Measurements from ENCODE around the gene FAM124A. TPM values are rescaled to one million over a fixed set of nuclear protein-coding genes. Genes with fewer than 3 reads are reported as not detected.

The FAM124A gene
- total RNA-seq, 3 donors from 2014 or later (not counting 1 experiment from before 2014, with no cell fraction given), result not detected

DNA sequence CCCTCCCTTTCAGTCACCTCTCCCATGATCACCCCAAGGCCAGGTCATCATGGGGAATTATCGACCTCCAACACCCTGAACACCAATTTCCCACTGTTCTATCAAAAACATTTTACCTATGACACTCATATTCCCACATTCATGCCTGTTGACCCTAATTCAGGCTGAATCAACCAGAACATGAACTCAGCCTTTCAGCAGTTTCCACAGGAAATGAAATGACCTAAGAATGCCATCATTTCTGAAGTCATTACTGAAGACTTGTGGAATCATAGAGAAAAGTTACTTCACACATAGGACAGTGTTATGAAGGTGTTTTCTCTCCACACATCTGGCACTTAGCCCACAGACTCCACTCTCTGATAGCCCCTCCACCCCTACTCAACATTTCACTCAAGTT is 29.9 kb upstream of the FAM124A start:
- H3K4me3 Mint-ChIP-seq, result no peak overlapping the region
- WGBS (ENCODE audit: insufficient coverage), result 83% methylated on average over 1 of the region's 1 CpG
- H3K27ac Mint-ChIP-seq, result no peak overlapping the region
- intact Hi-C loops (cut with micrococcal nuclease), result no loop called here
- DNase-seq (no peak), ATAC-seq (no peak)
- no peaks in the 10 kb centered on the region for H3K4me1 Mint-ChIP-seq
- H3K4me3 ChIP-seq (ENCODE audit: low read length), result no peak overlapping the region
- H3K27me3 Mint-ChIP-seq (ENCODE audit: low read depth in 2 of 2), result peaks cover 16 to 24% of the 10 kb centered on the region in 2 donors
- H3K36me3 ChIP-seq (ENCODE audit: control insufficient read depth, insufficient read depth, low read length), result no peaks in the 10 kb centered on the region
- TF ChIP-seq, protein P1, sequence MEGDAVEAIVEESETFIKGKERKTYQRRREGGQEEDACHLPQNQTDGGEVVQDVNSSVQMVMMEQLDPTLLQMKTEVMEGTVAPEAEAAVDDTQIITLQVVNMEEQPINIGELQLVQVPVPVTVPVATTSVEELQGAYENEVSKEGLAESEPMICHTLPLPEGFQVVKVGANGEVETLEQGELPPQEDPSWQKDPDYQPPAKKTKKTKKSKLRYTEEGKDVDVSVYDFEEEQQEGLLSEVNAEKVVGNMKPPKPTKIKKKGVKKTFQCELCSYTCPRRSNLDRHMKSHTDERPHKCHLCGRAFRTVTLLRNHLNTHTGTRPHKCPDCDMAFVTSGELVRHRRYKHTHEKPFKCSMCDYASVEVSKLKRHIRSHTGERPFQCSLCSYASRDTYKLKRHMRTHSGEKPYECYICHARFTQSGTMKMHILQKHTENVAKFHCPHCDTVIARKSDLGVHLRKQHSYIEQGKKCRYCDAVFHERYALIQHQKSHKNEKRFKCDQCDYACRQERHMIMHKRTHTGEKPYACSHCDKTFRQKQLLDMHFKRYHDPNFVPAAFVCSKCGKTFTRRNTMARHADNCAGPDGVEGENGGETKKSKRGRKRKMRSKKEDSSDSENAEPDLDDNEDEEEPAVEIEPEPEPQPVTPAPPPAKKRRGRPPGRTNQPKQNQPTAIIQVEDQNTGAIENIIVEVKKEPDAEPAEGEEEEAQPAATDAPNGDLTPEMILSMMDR (IDR thresholded peaks at IDR 0.05), result no peak
- H3K9me3 ChIP-seq (ENCODE audit: control insufficient read depth, insufficient read depth, low read length), result no peaks in the 10 kb centered on the region
- H3K27me3 ChIP-seq (ENCODE audit: control insufficient read depth, insufficient read depth, low read length), result no peaks in the 10 kb centered on the region
- no peaks in the 10 kb centered on the region for H3K36me3 Mint-ChIP-seq
- H3K4me1 ChIP-seq (ENCODE audit: control insufficient read depth, insufficient read depth, low read length), result no peaks in the 10 kb centered on the region
- H3K9me3 Mint-ChIP-seq, result no peaks in the 10 kb centered on the region
- H3K27ac ChIP-seq (ENCODE audit: low read length), result no peak overlapping the region

DNA sequence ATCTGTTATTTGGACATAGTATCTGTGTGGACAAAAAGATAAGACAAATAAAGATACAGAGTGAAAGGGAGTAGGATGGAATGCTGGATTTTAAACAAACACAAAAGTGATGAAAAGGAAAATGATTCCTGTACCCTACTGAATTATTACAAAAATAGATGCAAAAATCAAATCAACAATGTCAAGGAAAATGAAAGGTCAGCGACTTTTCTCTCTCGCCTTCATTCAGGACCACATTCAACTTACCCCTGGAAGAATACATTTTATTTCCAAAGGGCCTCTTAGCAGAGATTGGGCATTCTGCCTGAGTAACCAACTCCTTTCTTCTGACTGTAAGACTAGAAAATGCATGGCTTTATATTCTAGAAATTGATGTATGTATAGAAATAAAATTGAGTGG is 28.8 kb upstream of the FAM124A start:
- H3K9me3 ChIP-seq (ENCODE audit: control insufficient read depth, insufficient read depth, low read length), result no peaks in the 10 kb centered on the region
- intact Hi-C loops (cut with micrococcal nuclease), result no loop called here
- no peak overlapping the region for H3K27ac ChIP-seq (ENCODE audit: low read length)
- 100% methylated on average over 2 of the region's 2 CpGs for WGBS (ENCODE audit: insufficient coverage)
- no peaks in the 10 kb centered on the region for H3K9me3 Mint-ChIP-seq
- ATAC-seq, result no peak
- H3K27me3 ChIP-seq (ENCODE audit: control insufficient read depth, insufficient read depth, low read length), result no peaks in the 10 kb centered on the region
- no peaks in the 10 kb centered on the region for H3K4me1 ChIP-seq (ENCODE audit: control insufficient read depth, insufficient read depth, low read length)
- no peak overlapping the region for H3K27ac Mint-ChIP-seq
- H3K4me3 Mint-ChIP-seq, result no peak overlapping the region
- H3K4me1 Mint-ChIP-seq, result no peaks in the 10 kb centered on the region
- peaks cover 16 to 24% of the 10 kb centered on the region in 2 donors for H3K27me3 Mint-ChIP-seq (ENCODE audit: low read depth in 2 of 2)
- H3K36me3 Mint-ChIP-seq, result no peaks in the 10 kb centered on the region
- DNase-seq, result no peak
- H3K36me3 ChIP-seq (ENCODE audit: control insufficient read depth, insufficient read depth, low read length), result no peaks in the 10 kb centered on the region
- no peak overlapping the region for H3K4me3 ChIP-seq (ENCODE audit: low read length)
- TF ChIP-seq, protein P1 (IDR thresholded peaks at IDR 0.05), result no peak

DNA sequence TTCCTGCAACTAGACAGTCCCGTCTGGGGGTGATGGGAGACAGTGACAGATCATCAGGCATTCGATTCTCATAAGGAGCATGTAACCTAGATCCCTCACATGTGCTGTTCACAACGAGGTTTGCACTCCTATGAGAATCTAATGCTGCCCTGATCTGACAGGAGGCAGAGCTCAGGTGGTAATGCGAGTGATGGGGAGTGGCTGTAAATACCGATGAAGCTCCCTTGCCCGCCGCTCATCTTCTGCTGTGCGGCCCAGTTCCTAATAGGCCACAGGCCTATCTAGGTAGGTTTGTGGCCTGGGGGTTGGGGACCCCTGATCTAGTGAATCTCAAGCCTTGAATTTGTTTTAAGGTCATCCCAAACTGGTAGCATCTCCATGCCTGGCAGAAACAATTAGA is 27.3 kb upstream of the FAM124A start:
- Mint-ChIP-seq H3K36me3 (no peaks in the 10 kb centered on the region), H3K4me1 (no peaks in the 10 kb centered on the region), H3K27ac (no peak overlapping the region), H3K27me3 (ENCODE audit: low read depth in 2 of 2) (peaks cover 15 to 19% of the 10 kb centered on the region in 2 donors), H3K9me3 (peaks cover 0 to 4% of the 10 kb centered on the region in 2 donors), H3K4me3 (no peak overlapping the region)
- Histone ChIP-seq H3K27ac (ENCODE audit: low read length) (no peak overlapping the region), H3K27me3 (ENCODE audit: control insufficient read depth, insufficient read depth, low read length) (no peaks in the 10 kb centered on the region), H3K4me1 (ENCODE audit: control insufficient read depth, insufficient read depth, low read length) (no peaks in the 10 kb centered on the region), H3K4me3 (ENCODE audit: low read length) (no peak overlapping the region), H3K9me3 (ENCODE audit: control insufficient read depth, insufficient read depth, low read length) (no peaks in the 10 kb centered on the region), H3K36me3 (ENCODE audit: control insufficient read depth, insufficient read depth, low read length) (no peaks in the 10 kb centered on the region)
- DNase-seq (no peak), ATAC-seq (no peak)
- TF ChIP-seq, protein P1 (IDR thresholded peaks at IDR 0.05), result no peak
- intact Hi-C loops (cut with micrococcal nuclease), result no loop called here
- WGBS (ENCODE audit: insufficient coverage), result 88% methylated on average over 8 of the region's 8 CpGs

DNA sequence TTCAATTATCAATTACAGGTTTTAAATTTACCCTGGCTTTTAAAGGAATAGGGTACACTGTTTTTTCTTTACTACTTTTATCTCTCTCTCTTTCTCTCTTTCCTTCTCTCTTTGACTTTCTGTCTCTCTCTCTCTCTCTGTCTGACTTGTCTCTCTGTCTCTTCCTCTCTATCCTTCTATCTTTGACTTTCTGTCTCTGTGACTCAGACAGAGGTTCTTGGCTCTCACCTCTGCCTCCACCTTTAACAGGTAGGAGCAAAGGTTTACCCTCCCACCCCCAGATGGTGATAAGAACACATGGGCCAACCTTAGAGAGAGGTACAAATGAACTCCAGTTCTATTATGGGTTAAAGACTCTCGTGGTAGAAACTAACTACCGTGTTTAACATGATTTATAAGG is 20.3 kb upstream of the FAM124A start:
- Histone ChIP-seq H3K4me3 (ENCODE audit: low read length) (no peak overlapping the region), H3K9me3 (ENCODE audit: control insufficient read depth, insufficient read depth, low read length) (no peaks in the 10 kb centered on the region), H3K27ac (ENCODE audit: low read length) (no peak overlapping the region), H3K4me1 (ENCODE audit: control insufficient read depth, insufficient read depth, low read length) (no peaks in the 10 kb centered on the region), H3K36me3 (ENCODE audit: control insufficient read depth, insufficient read depth, low read length) (no peaks in the 10 kb centered on the region), H3K27me3 (ENCODE audit: control insufficient read depth, insufficient read depth, low read length) (no peaks in the 10 kb centered on the region)
- peaks cover 0 to 4% of the 10 kb centered on the region in 2 donors for H3K9me3 Mint-ChIP-seq
- DNase-seq, result no peak
- ATAC-seq, result no peak
- H3K36me3 Mint-ChIP-seq, result no peaks in the 10 kb centered on the region
- intact Hi-C loops (cut with micrococcal nuclease), result no loop called here
- H3K27ac Mint-ChIP-seq, result no peak overlapping the region
- TF ChIP-seq, protein P1 (IDR thresholded peaks at IDR 0.05), result no peak
- no peak overlapping the region for H3K4me3 Mint-ChIP-seq
- H3K4me1 Mint-ChIP-seq, result no peaks in the 10 kb centered on the region
- WGBS (ENCODE audit: insufficient coverage), result no CpG with 5 or more reads among the region's 2 CpGs
- peaks cover 23 to 32% of the 10 kb centered on the region in 2 donors for H3K27me3 Mint-ChIP-seq (ENCODE audit: low read depth in 2 of 2)

Data from natural killer cell (primary cell).